HTR-8/SVneo (cell line): ENCODE data around the gene LPO.

ENCODE experiments used
- DNase-seq: peaks from one replicate; pipeline ENCODE4 v3.0.0; 2011; ENCODE audit warnings: low spot score, mixed read lengths; ENCODE audit not compliant: insufficient read length
- FAIRE-seq: peaks from 2 replicates; lab custom pipeline; 2011; peaks lifted over from hg19 to GRCh38; lab: Jason Lieb, UNC

Gene LPO

GRCh38 chr17:58252141-58252540 lies 13.8 kb downstream of the LPO start:
- DNase-seq (no peak), FAIRE-seq (no peak)

GRCh38 chr17:58253082-58253481 lies 14.7 kb downstream of the LPO start:
- DNase-seq (no peak), FAIRE-seq (no peak)

GRCh38 chr17:58254803-58255202 lies 16.4 kb downstream of the LPO start:
- DNase-seq (no peak), FAIRE-seq (no peak)

GRCh38 chr17:58262149-58262548 lies 23.8 kb downstream of the LPO start:
- no peak for FAIRE-seq
- DNase-seq = no peak

- FAIRE-seq = no peak
- no peak for DNase-seq
Measured at GRCh38 chr17:58263773-58264172, 25.4 kb downstream of the LPO start.

- DNase-seq (no peak), FAIRE-seq (peak; percentile 28)
Measured at GRCh38 chr17:58264407-58265103, 26.2 kb downstream of the LPO start.

- DNase-seq = no peak
- no peak for FAIRE-seq
Measured at GRCh38 chr17:58265271-58265670, 26.9 kb downstream of the LPO start.

- no peak for FAIRE-seq
- no peak for DNase-seq
Measured at GRCh38 chr17:58265902-58266875, 27.8 kb downstream of the LPO start.

GRCh38 chr17:58267347-58268324 lies 29.3 kb downstream of the LPO start:
- FAIRE-seq (no peak), DNase-seq (no peak)

GRCh38 chr17:58268326-58268725 lies 29.9 kb downstream of the LPO start:
- no peak for FAIRE-seq
- DNase-seq = no peak

- no peak for DNase-seq
- no peak for FAIRE-seq
Measured at GRCh38 chr17:58268774-58269556, 30.6 kb downstream of the LPO start.

GRCh38 chr17:58269557-58270291 lies 31.3 kb downstream of the LPO start:
- DNase-seq (no peak), FAIRE-seq (no peak)

GRCh38 chr17:58270476-58271215 lies 32.3 kb downstream of the LPO start:
- DNase-seq (no peak), FAIRE-seq (no peak)

- FAIRE-seq = no peak
- no peak for DNase-seq
Measured at GRCh38 chr17:58271216-58271931, 33.0 kb downstream of the LPO start.

- FAIRE-seq = no peak
- no peak for DNase-seq
Measured at GRCh38 chr17:58272367-58273280, 34.2 kb downstream of the LPO start.

- peak; percentile 79 for FAIRE-seq
- no peak for DNase-seq
Measured at GRCh38 chr17:58273453-58274104, 35.2 kb downstream of the LPO start.
